ENCODE results near the gene HNF1B.
A peak's percentile ranks its signal among the peaks of the same experiment; 100 is the strongest.

The HNF1B gene

GRCh38 chr17:37671028-37671823 lies 73.6 kb downstream of the HNF1B start:
- no peak for DNase-seq (ENCODE audit: low spot score)

GRCh38 chr17:37667039-37667438 lies 77.8 kb downstream of the HNF1B start:
- DNase-seq (ENCODE audit: low spot score): no peak

- no peak for DNase-seq (ENCODE audit: low spot score)
Measured at GRCh38 chr17:37664214-37664613, 80.6 kb downstream of the HNF1B start.

GRCh38 chr17:37662353-37662752 lies 82.5 kb downstream of the HNF1B start:
- no peak for DNase-seq (ENCODE audit: low spot score)

GRCh38 chr17:37661400-37662014 lies 83.4 kb downstream of the HNF1B start:
- DNase-seq (ENCODE audit: low spot score): peak; percentile 17

GRCh38 chr17:37659925-37660324 lies 84.9 kb downstream of the HNF1B start:
- no peak for DNase-seq (ENCODE audit: low spot score)

- no peak for DNase-seq (ENCODE audit: low spot score)
Measured at GRCh38 chr17:37657202-37657601, 87.7 kb downstream of the HNF1B start.

GRCh38 chr17:37651849-37652248 lies 93.0 kb downstream of the HNF1B start:
- DNase-seq (ENCODE audit: low spot score): no peak

GRCh38 chr17:37650419-37651003 lies 94.3 kb downstream of the HNF1B start:
- peak; percentile 72 for DNase-seq (ENCODE audit: low spot score)

GRCh38 chr17:37648555-37648954 lies 96.3 kb downstream of the HNF1B start:
- no peak for DNase-seq (ENCODE audit: low spot score)

- DNase-seq (ENCODE audit: low spot score): no peak
Measured at GRCh38 chr17:37647856-37648255, 97.0 kb downstream of the HNF1B start.

GRCh38 chr17:37643869-37644268 lies 101.0 kb downstream of the HNF1B start:
- peak; percentile 2 for DNase-seq (ENCODE audit: low spot score)

- peak; percentile 94 for DNase-seq (ENCODE audit: low spot score)
Measured at GRCh38 chr17:37643118-37643766, 101.6 kb downstream of the HNF1B start, which contains the start of gene DDX52. DDX52 (minus strand) TSS chr17:37643446; CDS start chr17:37643420, 26 bp downstream.

- peak; percentile 60 for DNase-seq (ENCODE audit: low spot score)
Measured at GRCh38 chr17:37642681-37643080, 102.2 kb downstream of the HNF1B start.

GRCh38 chr17:37640015-37640414 lies 104.8 kb downstream of the HNF1B start:
- no peak for DNase-seq (ENCODE audit: low spot score)

GRCh38 chr17:37637956-37638355 lies 106.9 kb downstream of the HNF1B start:
- no peak for DNase-seq (ENCODE audit: low spot score)

All from RKO (cell line).